ENCODE measurements around the gene AFF1.
"Not testable (repeated sequence)": the region's sequence is repeated elsewhere in the genome, so short reads cannot be mapped to it uniquely, and the experiment has no call there.

The AFF1 gene

DNA sequence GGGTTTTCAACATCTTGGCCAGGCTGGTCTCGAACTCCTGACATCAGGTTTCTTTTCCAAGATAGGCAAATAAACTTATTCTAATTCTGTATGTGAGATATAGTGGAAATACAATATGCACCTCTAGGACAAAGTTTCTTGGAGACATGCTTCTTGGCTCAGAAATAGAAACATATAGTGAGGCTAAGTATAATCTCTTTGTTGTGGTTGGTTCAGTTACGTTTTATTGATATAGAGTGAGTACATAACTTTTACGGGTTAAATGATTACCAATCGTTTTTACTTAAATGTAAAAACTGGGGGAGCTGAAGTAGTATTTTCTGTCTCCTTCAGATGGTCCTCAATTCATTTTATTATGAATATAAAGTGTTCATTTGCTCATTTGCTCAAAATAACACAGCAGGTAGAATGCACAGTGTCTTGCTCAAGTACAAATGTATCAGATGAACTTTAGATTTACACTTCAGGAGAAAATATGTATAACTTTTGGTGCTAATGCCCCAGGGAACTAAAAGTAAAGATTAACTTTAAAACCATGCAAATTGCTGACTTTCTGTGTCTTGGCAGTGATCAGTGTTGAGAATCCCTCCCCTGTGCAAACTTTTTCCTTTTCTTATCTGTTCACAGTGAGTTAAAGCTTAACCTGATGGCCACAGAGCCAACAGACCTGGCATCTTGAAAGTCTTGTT, 77.6 kb downstream of the AFF1 start:
- DNase-seq: no peak

DNA sequence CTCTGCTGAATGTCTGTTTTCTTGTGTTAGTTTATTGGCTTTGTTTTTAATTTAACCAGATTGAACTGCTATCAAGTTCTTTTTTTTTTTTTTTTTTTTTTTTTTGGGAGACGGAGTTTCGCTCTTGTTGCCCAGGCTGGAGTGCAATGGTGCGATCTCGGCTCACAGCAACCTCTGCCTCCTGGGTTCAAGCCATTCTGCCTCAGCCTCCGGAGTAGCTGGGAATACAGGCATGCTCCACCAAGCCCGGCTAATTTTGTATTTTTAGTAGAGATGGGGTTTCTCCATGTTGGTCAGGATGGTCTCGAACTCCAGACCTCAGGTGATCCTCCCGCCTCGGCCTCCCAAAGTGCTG, 78.1 kb downstream of the AFF1 start:
- DNase-seq: not testable (repeated sequence)

DNA sequence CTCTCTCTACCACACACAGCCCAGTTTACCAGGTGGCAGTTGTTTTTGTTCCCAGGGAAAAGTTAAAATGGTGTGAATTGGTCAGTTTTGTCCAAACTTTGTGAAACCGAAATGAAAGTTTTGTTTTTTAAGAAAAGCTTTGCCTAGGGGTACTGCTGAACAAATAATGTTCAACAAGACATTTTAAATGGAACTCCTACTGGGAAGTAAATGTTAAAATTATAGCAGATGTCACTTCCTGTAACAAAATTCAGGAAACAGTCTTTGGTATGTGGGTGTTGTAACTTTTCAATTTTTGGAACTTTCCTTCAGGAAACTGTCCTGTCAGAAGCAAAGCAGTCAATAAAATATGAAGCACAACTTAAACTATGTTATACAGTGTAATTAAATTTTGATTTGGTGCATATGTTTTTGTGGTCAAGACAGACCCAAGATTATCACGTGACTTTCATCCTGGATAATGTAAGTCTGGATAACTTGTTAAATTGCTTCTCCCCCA, 79.5 kb downstream of the AFF1 start:
- no peak for DNase-seq

DNA sequence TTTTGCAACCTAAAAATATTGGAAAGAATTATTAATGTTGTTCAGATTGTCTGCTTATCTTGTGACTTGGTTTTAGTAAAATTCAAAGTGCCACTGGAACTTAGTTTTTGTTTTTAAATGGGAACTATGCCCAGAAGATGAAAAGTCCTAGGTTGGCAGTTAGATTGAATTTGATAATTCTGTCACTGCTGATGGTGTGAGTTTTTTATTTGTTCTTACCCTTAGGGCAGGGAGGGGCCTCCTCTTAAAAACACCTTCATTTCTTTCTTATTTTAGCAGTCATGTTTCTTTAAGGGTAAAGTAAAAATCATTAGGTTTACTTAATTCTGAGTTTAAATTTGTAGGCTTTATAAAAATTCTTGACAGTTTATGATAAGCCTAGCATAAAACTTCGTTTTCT, 80.6 kb downstream of the AFF1 start:
- no peak for DNase-seq

DNA sequence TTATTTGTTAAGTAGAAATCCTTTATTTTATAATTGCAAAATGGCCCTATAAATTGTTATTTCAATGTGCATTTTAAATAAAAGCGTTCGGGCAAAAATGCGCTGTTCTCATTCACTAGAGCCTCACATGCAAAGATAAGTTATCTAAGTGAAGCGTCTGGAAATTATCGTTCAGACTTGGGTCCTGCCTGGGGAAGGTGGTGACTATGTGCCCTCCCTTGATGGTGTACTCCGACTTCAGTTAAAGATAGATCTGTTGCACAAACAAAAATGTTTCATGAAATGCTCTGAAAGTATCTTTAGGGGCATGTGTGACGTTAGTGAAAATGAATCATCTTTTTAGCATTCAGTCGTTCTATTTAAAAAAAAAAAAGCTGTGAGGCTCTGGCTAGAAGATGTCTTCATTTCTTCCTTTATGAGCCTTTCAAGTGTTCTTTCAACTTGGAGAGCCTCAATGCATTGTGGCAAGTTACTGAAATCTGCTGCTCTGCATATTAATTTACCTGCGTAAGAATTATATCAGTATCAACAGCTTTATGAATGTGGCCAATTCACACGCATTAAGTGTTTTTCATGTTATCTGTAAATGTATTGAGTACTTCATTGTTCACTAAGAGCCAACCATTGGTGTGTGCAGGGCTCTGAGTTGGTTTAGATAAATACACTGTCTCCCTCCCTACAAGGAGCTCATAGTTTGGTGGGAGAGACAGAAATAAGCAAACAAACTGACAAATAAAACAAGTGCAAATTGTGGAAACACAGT, 83.0 kb downstream of the AFF1 start:
- DNase-seq: no peak

DNA sequence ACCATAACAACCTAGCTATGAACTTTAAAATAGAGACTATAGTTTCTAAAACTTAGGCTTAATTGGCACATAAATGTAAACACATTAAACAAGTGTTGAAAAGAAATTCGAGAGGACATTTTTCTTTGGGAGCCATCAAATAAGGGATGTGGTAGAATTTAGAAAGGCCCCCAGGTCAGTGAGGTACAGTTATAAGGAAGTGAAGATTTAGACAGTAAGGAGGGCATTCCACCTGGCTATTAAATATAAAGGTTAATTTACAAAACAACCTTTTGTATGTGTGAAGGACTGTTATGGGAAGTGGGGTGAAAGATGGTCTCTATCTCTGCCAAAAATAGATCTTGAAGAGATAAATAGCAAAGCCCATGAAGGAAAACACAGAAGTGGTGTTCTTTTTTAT, 83.9 kb downstream of the AFF1 start:
- DNase-seq: no peak

DNA sequence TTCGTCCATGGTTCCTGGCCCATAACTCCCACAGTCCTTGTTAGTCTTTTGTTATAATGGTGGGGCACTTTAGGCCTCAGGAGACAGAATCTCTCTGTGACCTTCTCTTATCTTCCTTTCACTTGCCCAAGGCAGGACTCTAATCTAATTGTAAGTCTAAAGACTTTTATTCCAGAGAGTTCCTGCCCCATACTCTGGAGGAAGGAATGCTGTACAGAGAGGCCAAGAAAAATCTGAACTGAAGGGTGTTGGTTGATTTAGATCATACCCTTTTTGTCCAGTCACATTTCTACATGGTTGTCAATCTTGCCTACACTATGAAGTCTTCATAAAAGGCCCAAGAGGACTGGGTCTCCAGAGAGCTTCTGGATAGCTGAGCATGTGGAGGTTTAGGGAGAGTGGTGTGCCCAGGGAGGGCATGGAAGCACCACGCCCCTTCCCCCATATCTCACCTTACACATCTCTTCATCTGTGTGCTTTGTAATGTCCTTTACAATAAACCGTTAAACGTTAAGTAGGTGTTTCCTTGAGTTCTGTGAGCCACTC, 84.5 kb downstream of the AFF1 start:
- no peak for DNase-seq

DNA sequence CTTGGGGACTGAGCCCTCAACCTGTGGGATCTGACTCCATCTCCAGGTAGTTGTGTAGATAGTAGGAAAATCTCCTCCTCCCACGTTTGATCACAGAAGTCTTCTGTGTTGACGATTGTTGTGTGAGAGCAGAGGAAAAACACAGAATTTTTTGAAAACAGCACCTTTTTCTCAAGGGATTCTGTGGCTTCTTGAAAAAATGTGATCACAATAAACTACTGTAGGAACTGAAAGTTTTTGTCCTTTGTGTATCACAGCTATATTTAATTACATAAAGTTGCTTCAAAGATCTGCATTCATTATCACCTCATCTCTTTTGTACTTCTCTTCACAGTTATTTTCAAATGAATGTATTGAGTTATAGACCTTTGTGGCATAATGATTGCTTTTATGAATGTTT, 85.1 kb downstream of the AFF1 start:
- DNase-seq: no peak

DNA sequence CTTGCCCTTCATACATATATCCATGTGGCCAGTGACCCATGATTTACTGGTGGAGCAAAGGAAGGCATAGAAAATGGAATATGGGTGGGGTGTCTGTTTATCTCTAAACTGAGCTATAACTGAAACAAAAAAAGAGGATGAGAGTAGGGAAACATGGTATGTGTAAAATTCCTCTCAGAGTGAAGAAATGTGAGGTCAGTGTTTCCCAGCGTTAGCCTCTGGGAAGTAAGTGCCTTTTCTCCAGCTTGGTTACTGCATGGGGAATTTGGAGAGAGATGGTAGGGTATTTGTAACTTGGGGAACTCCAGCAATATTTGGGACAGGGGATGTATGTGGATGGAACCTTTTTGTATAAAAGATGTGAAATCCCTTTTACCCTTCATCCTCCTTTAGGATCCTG, 89.4 kb downstream of the AFF1 start:
- no peak for DNase-seq

DNA sequence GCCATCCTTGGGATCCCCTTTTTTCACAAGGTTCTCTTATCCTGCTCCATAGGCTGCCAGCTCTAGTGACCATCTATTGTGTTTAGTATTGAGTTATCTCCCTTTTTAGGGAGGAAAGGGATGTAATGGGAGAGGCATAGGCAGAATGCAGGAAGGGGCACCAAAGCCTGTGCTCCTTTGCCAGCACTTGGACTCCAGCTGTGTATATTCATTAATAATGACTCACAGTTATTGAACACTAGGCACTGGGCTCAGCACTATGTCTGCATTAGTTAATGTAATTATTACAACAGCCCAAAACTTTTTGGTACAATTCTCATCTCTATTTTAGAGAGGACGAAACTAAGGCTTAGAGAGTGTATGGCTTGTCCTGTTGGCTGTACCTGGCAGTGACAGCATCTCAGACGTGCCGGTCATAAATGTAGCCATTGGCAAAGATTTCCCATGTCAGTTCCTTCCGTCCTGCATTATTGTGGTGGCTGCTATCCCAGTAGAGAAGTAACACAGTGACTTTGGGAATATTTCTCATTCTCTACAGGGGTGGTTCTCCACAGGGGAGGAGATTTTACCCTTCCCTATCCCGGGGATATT, 90.3 kb downstream of the AFF1 start:
- DNase-seq: peak; percentile 44

DNA sequence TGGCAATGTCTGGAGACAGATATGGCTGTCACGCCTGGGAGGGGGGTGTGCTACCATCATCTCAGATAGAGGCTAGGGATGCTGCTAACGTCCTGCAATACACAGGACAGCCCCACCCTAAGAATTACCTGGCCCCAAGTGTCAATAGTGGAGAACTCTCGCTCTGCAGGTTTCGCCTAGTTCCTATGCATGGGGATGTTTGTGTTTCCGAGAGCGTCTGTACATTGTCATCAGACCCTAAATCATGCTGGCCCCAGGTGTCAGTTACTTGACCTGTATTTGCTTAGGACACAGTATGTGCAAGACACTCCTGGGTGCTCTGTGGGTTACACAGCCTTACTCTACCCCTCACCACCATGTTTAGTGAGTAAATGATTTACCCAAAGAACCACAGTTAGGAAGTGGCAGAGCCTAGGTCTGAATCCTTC, 90.8 kb downstream of the AFF1 start:
- DNase-seq: no peak

DNA sequence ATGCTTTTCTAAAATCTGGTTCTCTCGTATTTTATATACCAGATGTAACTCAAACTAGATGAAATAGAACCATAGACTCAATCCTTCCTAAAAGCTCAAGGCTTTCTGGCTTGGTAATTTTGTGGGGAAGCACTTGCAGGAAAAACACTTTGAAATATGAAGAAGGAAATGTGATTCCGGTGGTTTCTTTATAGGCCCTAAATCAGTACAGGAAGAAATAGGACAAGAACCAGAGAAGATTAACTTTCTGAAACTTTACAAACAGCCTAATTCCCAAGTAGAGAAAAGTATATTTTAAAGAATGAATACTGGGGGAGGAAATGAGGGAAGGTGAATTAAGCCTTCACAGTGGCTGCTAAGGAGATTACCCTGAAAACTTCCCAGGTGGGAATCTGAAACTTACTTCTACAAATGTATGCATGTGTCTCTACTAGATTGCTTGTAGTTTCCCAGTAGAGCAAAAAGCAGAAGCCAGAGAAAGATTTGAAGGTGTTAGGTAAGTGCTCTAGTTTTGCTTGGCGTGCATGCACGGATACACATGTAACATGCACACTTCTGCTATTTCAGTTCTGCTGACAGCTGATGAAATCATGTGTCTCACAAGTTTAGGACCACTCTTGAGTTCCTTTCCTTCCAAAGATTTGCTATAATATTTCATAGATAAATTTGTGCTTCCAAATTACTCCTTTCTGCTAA, 92.1 kb downstream of the AFF1 start:
- no peak for DNase-seq

DNA sequence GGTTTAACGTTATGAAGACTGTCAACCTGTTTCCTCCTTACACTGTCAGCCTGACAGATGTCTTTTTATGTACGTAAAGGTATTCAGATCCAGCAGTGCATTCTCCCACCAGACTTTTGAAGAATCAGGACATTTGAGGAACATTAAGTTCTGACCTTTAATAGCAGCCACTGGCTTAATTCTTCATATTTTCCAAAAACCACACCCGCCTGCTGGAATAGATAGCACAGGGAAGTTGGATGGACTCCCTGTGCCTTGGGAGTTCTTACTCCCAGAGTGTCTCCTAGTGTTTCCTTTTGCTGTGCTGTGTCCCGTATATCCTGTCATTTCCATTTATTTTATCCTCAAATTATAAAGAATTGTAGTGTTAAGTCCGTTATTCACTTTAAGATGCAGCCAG, 94.5 kb downstream of the AFF1 start:
- DNase-seq: no peak

DNA sequence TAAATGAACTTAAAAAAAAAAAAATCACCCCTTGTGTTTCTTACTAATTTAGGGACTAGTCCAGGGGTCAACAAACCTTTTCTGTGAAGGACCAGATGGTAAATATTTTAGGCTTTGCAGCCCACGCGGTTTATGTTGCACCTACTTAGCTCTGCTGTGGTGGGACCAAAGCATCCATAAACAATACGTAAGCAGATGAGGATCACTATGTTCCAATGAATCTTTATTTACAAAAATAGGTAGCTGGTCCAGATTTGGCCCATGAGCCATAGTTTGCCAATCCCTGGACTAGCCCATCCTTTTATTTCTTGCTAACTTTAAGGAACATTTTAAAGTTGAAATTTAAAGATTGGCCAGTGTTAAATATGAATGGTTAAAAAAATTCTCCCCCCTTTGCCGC, 95.3 kb downstream of the AFF1 start:
- no peak for DNase-seq

DNA sequence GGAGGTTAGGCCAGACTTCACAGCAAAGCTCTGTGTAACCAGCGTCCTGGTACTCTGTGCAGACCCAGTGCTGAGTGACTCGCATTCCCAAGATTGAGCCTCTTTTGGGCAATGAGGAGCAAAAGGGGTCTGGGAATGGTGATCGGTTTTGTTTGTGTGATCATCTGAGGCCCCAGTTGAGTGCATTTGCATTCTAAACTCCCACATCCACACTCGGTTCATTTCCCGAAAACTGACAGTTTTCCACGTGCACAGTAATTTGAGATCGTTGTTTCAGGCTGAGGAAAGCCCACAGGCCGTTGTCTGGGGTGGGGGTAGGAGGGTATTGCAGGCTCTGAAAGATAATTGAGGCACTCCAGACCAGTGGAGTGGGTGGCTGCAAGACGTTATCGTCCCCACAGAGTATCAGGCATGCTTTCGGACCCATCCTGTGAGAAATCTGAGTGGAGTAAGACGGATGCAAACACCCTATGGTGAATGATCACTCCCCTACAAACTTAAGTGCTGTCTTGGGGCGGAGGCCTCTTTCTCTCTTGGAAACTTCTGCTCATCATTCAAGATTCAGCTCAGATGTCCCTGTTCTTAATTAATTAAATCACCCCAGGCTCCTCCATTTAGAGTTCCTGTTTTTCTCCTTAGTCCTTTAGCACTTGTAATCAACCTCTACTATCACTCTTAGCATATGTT, 96.1 kb downstream of the AFF1 start:
- no peak for DNase-seq

DNA sequence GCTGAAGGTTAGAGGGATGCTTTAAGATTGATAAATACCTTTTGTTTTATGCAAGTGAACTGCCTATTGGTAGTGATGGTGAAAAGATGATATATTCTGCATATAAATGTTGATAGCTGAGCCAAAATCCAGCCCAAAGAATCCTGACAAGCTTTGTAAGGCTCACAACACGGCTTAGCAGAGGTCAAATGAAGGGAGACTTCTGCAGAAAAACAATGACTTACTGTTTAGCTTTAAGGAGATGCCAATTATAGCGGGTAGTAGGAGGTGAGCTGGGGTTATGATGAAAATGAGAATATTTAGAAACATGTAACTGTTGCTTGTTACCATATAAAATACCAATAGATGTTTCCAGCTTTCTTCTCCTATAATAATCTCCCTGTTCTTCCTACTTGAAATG, 97.1 kb downstream of the AFF1 start:
- no peak for DNase-seq

DNA sequence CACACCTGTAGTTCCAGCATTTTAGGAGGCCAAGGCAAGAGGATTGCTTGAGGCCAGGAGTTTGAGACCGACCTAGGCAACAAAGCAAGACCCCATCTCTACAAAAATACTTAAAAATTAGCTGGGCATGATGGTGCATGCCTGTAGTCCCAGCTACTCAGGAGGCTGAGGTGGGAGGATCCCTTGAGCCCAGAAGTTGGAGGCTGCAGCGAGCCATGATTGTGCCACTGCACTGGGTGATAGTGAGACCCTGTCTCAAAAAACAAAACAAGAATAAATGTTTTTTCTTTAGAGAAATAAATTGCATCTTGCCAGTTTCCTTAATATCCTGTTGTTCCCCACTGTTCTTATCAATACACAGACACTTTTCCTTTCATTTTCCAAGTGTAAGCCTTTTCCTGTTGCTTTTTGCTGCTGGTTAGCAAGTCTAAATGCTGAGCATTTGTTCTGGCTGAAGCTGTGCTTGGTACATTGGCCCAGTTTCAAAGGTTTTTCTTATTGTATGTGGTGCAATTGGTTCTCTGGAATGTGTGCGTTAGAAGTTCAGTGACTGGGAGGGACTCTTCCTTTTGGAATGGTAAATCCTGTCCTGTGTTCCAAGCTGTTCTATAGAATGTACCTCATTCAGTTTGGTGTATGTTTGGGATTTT, 98.2 kb downstream of the AFF1 start:
- peak; percentile 40 for DNase-seq

DNA sequence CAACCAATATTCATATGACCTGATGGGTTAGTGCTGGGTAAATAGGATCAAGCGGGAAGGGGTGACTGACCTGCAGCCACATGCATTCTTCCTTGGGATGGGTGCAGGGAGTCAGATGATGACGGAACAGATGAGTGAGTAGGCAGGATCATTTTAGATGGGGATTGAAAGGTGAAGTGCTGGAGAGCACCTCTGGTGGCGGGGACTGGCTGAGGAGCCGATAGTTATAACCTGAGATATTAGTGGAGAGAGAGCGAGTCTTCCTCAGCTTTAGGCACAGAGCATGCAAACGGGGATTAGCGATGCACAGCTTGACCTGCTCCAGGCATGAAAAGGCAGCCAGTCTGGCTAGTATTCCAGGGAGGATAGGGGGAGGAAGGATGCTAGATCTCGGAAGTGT, 99.1 kb downstream of the AFF1 start:
- DNase-seq: no peak

DNA sequence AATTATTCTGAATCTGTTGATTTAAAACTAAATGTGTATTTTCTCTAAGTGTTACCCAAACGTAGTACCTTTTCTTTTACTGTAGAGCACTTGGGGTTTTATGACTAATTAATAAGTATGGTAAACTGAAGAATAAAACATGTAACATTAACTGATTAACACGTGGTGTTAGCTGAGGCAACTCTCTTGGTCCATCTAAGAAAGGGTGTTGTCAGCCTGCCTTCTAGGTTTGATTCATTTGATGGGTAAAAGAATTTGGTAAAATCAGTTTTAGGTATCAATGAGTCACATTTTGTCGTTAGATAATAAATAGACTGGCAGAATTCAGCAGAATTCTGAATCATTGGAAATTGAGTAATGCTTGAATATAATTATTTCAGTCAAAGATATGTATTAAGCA, 99.7 kb downstream of the AFF1 start:
- DNase-seq: no peak

DNA sequence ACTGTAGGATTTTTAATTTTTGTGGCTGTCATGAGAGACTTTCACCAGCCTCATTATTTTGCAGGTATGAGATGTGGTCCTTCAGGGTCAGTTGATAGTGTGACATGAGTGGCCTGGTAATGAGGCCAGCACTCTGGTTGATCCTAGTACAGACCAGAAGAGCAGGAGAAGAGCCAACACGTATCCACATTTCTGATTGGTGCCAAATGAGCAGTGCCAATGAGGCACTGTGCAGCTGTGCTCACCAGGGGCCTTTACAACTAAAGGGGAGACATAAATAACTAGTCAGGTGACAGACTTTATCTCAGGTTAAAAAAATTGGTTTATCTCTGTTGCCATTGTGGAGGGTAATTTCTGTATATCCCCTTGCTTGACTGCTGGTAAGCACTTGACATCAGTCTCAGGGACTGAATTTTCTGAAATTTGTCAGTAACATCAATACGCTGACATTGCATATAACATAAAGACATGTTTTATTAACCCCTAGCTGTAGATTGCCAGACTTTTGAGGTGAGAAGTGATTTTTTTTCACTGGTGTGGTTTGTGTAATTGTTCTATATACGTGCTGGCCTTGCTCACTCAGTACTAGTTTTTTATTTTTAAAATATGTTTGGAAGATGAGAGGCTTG, 101.2 kb downstream of the AFF1 start:
- no peak for DNase-seq

DNA sequence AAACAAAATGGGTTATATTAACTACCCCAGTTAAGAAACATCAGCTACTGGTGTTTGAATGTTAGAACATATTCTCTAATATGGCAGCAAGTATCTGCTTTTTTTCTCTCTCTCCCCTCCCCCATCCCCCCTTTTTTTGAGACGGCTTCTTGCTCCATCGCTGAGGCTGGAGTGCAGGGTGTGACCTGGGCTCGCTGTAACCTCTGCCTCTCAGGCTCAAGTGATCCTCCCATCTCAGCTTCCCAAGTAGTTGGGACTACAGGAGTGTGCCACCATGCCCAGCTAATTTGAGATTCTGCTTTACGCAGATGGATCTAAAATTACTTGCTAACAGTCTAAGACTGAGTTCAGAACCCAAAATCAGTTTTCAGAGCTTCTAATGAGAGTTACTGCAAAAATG, 101.9 kb downstream of the AFF1 start:
- no peak for DNase-seq

DNA sequence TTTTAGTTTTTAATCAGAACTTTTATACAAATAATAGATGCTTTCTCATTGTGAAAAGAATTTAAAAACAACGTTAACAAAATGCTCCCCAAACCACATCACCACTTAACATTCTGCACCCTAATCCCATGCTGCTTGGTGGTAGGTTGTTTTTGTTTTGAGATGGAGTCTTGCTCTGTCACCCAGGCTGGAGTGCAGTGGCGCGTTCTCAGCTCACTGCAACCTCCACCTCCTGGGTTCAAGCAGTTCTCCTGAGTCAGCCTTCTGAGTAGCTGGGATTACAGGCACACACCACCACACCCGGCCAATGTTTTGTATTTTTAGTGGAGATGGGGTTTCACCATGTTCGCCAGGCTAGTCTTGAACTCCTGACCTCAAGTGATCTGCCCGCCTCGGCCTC, 102.4 kb downstream of the AFF1 start:
- not testable (repeated sequence) for DNase-seq

Measured in NCI-H446 treated with DMSO at 0.1 percent for 48 hours (cell line).